ENCODE data around the gene DENND6B. TPM values are rescaled to one million over a fixed set of nuclear protein-coding genes. Genes with fewer than 3 reads are reported as not detected.
"Not testable (repeated sequence)": the region's sequence is repeated elsewhere in the genome, so short reads cannot be mapped to it uniquely, and the experiment has no call there.

Gene DENND6B
- total and polyA plus RNA-seq, 4 donors = 0.86 to 1.2 (median 1.1) TPM

DNA sequence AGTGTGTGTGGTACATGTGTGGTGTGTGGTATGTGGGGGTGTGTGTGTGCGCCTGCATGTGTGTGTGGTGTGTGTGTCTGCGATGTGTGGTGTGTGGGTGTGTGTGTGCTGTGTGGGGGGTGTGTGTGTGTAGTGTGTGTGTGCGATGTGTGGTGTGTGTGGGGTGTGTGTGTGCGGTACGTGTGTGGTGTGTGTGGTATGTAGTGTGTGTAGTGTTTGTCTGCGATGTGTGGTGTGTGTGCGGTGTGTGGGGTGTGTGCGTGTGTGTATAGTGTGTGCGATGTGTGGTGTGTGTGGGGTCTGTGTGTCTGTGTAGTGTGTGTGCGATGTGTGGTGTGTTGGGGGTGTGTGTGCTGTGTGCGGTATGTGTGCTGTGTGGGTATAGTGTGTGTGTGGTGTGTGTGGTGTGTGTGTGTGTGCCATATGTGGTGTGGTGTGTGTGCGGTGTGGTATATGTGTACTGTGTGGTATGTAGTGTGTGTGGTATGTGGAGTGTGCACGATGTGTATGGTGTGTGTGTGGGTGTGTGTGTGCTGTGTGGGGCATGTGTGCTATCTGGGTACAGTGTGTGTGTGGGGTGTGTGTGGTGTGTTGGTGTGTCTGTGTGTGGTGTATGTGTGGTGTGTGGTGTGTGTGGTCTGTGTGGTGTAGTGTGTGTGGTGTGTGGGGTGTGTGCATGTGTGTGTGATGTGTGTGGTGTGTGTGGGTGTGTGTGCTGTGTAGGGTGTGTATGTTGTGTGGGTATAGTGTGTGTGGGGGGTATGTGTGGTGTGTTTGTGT, 10.6 kb upstream of the DENND6B start:
- WGBS = 97% methylated on average over 13 of the region's 13 CpGs
- no peaks in the 10 kb centered on the region for H3K36me3 ChIP-seq (ENCODE audit: control insufficient read depth in 4 of 4, insufficient read depth in 3 of 4, low read depth in 1 of 4, low read length in 3 of 4)
- H3K9ac ChIP-seq (ENCODE audit: low read depth in 1 of 2, low read length in 2 of 2) = no peak overlapping the region
- H3K4me3 ChIP-seq (ENCODE audit: low read depth in 1 of 3, low read length in 3 of 3) = no peak overlapping the region
- no peaks in the 10 kb centered on the region for H3K27me3 ChIP-seq (ENCODE audit: control insufficient read depth in 4 of 4, insufficient read depth in 4 of 4, low read length in 3 of 4)
- no peak overlapping the region for H3K27ac ChIP-seq (ENCODE audit: low read depth in 1 of 2, low read length in 2 of 2)
- peaks cover 0 to 14% (median 4%) of the 10 kb centered on the region in 4 donors for H3K4me1 ChIP-seq (ENCODE audit: control insufficient read depth in 4 of 4, insufficient read depth in 4 of 4, low read length in 3 of 4)
- DNase-seq (ENCODE audit: low spot score) = no peak
- TF ChIP-seq, protein P1, sequence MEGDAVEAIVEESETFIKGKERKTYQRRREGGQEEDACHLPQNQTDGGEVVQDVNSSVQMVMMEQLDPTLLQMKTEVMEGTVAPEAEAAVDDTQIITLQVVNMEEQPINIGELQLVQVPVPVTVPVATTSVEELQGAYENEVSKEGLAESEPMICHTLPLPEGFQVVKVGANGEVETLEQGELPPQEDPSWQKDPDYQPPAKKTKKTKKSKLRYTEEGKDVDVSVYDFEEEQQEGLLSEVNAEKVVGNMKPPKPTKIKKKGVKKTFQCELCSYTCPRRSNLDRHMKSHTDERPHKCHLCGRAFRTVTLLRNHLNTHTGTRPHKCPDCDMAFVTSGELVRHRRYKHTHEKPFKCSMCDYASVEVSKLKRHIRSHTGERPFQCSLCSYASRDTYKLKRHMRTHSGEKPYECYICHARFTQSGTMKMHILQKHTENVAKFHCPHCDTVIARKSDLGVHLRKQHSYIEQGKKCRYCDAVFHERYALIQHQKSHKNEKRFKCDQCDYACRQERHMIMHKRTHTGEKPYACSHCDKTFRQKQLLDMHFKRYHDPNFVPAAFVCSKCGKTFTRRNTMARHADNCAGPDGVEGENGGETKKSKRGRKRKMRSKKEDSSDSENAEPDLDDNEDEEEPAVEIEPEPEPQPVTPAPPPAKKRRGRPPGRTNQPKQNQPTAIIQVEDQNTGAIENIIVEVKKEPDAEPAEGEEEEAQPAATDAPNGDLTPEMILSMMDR (IDR thresholded peaks at IDR 0.05; ENCODE audit: low read depth, low read length, missing input control) = no peak
- TF ChIP-seq YY1 (IDR thresholded peaks at IDR 0.05) (no peak), HNF4A (conservative IDR thresholded peaks at IDR 0.05) (no peak), RAD21 (IDR thresholded peaks at IDR 0.05) (no peak)
- H3K9me3 ChIP-seq (ENCODE audit: control insufficient read depth in 4 of 4, low read length in 3 of 4) = no peaks in the 10 kb centered on the region

DNA sequence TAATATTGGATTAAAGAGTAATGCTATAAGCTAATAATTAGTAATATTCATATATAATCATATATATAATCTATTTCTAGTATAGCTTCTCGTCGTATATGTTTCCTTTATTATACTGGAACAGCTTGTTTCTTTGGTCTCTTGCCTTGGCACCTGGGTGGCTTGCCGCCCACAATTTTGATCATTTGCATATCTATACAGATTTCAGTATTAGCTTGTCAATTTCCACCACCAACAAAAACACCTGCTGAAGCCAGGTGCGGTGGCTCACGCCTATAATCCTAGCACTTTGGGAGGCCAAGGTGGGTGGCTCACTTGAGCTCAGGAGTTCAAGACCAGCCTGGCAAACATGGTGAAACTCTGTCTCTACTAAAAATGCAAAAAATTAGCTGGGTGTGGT, 7.6 kb upstream of the DENND6B start:
- H3K4me1 ChIP-seq (ENCODE audit: control insufficient read depth in 4 of 4, insufficient read depth in 4 of 4, low read length in 3 of 4); H3K4me3 ChIP-seq (ENCODE audit: low read depth in 1 of 3, low read length in 3 of 3); H3K36me3 ChIP-seq (ENCODE audit: control insufficient read depth in 4 of 4, insufficient read depth in 3 of 4, low read depth in 1 of 4, low read length in 3 of 4); H3K27ac ChIP-seq (ENCODE audit: low read depth in 1 of 2, low read length in 2 of 2); H3K9me3 ChIP-seq (ENCODE audit: control insufficient read depth in 4 of 4, low read length in 3 of 4); DNase-seq (ENCODE audit: low spot score); H3K9ac ChIP-seq (ENCODE audit: low read depth in 1 of 2, low read length in 2 of 2); H3K27me3 ChIP-seq (ENCODE audit: control insufficient read depth in 4 of 4, insufficient read depth in 4 of 4, low read length in 3 of 4): not testable (repeated sequence)
- 92% methylated on average over 5 of the region's 5 CpGs for WGBS

DNA sequence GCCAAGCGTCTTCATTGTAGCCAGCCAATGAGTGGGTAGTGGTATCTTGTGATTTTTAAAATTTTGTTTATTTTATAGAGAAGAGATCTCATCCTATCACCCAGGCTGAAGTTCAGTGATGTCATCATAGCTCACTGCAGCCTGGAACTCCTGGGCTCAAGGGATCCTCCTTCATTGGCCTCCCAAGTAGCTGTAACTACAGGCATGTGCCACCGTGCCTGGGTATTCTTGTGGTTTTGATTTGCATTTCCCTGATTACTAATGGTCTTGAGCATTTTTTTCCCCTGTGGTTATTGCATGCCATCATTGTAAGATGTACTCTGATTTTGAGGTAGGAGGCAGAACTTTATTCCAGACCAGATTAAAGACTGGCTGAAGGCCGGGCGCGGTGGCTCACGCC, 2.4 kb upstream of the DENND6B start:
- no peaks in the 10 kb centered on the region for H3K36me3 ChIP-seq (ENCODE audit: control insufficient read depth in 4 of 4, insufficient read depth in 3 of 4, low read depth in 1 of 4, low read length in 3 of 4)
- DNase-seq (ENCODE audit: low spot score) = no peak
- H3K27ac ChIP-seq (ENCODE audit: low read depth in 1 of 2, low read length in 2 of 2) = no peak overlapping the region
- H3K4me3 ChIP-seq (ENCODE audit: low read depth in 1 of 3, low read length in 3 of 3) = no peak overlapping the region
- no peaks in the 10 kb centered on the region for H3K9me3 ChIP-seq (ENCODE audit: control insufficient read depth in 4 of 4, low read length in 3 of 4)
- no peak overlapping the region for H3K9ac ChIP-seq (ENCODE audit: low read depth in 1 of 2, low read length in 2 of 2)
- WGBS = 94% methylated on average over 6 of the region's 6 CpGs
- peaks cover 0 to 15% (median 10%) of the 10 kb centered on the region in 4 donors for H3K4me1 ChIP-seq (ENCODE audit: control insufficient read depth in 4 of 4, insufficient read depth in 4 of 4, low read length in 3 of 4)
- TF ChIP-seq, protein P2, sequence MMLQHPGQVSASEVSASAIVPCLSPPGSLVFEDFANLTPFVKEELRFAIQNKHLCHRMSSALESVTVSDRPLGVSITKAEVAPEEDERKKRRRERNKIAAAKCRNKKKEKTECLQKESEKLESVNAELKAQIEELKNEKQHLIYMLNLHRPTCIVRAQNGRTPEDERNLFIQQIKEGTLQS (IDR thresholded peaks at IDR 0.05) = no peak
- TF ChIP-seq HNF4G (IDR thresholded peaks at IDR 0.05) (no peak), SP1 (IDR thresholded peaks at IDR 0.05) (no peak), YY1 (IDR thresholded peaks at IDR 0.05) (no peak), FOXA2 (IDR thresholded peaks at IDR 0.05) (no peak), NR2F2 (IDR thresholded peaks at IDR 0.05) (no peak), JUND (IDR thresholded peaks at IDR 0.05) (no peak), GABPA (IDR thresholded peaks at IDR 0.05 in 1 of 2, conservative IDR thresholded peaks at IDR 0.05 in 1 of 2) (no peak), FOXA1 (IDR thresholded peaks at IDR 0.05) (no peak), HNF4A (conservative IDR thresholded peaks at IDR 0.05) (no peak)
- TF ChIP-seq, protein P1 (IDR thresholded peaks at IDR 0.05; ENCODE audit: low read depth, low read length, missing input control) = no peak
- TF ChIP-seq, protein P3, sequence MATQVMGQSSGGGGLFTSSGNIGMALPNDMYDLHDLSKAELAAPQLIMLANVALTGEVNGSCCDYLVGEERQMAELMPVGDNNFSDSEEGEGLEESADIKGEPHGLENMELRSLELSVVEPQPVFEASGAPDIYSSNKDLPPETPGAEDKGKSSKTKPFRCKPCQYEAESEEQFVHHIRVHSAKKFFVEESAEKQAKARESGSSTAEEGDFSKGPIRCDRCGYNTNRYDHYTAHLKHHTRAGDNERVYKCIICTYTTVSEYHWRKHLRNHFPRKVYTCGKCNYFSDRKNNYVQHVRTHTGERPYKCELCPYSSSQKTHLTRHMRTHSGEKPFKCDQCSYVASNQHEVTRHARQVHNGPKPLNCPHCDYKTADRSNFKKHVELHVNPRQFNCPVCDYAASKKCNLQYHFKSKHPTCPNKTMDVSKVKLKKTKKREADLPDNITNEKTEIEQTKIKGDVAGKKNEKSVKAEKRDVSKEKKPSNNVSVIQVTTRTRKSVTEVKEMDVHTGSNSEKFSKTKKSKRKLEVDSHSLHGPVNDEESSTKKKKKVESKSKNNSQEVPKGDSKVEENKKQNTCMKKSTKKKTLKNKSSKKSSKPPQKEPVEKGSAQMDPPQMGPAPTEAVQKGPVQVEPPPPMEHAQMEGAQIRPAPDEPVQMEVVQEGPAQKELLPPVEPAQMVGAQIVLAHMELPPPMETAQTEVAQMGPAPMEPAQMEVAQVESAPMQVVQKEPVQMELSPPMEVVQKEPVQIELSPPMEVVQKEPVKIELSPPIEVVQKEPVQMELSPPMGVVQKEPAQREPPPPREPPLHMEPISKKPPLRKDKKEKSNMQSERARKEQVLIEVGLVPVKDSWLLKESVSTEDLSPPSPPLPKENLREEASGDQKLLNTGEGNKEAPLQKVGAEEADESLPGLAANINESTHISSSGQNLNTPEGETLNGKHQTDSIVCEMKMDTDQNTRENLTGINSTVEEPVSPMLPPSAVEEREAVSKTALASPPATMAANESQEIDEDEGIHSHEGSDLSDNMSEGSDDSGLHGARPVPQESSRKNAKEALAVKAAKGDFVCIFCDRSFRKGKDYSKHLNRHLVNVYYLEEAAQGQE (IDR thresholded peaks at IDR 0.05) = no peak
- H3K27me3 ChIP-seq (ENCODE audit: control insufficient read depth in 4 of 4, insufficient read depth in 4 of 4, low read length in 3 of 4) = no peaks in the 10 kb centered on the region

Measured in liver (tissue), 9 donors.